ENCODE data around the gene ANXA1.

DNA sequence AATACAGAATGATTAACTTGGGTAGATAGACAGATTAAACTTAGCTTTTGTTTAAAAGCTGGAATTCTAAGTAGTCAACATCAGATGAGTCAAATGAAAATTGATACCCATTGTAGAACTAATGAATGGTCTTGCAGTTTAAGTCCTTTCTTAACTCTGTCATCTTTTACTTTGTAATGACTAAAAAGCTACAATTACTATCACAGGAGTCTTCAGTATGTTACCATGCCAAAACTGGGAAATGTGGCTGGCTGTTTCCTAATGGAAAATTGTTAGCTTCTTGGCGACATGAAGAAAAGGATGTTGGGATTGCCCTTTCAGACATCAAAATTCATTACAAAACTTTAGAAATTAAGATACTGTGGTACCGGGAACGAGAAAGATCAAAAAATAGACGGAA lies 20.2 kb upstream of the ANXA1 start:
- TF ChIP-seq CTCF (IDR thresholded peaks at IDR 0.05) (no peak), POLR2A (IDR thresholded peaks at IDR 0.05) (no peak)
